ENCODE measurements around the gene MYLK4.

Gene MYLK4

DNA sequence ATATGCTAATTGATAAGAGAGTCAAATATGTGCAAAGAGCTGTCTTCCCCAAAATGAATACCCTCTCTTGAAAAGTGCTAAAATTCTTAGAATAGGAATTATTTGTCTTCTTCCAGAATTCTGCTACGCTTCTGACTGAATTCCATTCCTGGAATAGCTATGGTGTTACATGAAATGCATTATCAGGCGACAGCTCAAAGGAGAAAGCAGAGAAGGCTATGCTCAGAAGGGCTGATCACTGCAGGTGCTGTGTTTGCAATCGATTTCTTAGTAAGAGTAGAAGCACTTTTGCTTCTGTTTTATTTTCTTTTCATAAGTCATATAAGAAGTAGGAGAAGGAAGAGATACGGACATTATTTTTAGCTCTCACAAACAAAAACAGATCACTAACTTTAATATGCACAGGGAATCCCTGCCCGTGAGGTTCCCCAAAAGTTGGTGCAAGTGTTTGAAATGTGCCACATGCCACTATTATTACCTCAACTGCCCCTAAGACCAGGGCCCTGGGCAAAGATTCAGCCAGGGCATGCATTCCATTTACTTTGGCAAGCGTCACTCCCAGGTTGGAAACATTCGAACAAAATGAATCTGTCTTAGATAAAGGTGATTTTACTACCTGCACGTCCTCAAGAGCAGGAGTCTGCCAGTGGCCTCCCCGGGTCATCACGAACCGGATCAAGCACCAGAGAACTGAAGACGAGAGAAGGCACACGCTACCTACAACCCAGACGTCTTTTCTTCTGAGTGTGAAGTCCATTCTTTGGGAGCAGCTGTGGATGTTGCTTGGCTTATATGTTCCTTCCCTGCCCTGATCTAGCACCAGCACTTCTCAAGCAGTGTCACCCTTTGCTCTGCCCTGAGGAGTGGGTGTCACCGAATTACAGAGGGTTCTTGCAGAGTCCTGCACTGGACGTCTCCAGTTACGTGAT lies 7.2 kb downstream of the MYLK4 start:
- Histone ChIP-seq H3K36me3 (replicated peaks) (no peaks in the 10 kb centered on the region), H3K4me1 (peaks cover 10% of the 10 kb centered on the region), H3K4me3 (no peak overlapping the region), H3K27me3 (ENCODE audit: low read depth) (no peaks in the 10 kb centered on the region), H3K9me3 (no peaks in the 10 kb centered on the region)
- in situ Hi-C loops (cut with MboI; ENCODE audit: low sequenced_read_pairs), result loop anchor here (25.0 kb wide), 1 partner anchor 1156 kb away; no protein-coding TSS in a partner anchor
- DNase-seq (ENCODE audit: low spot score in 2 of 2), result no peak

DNA sequence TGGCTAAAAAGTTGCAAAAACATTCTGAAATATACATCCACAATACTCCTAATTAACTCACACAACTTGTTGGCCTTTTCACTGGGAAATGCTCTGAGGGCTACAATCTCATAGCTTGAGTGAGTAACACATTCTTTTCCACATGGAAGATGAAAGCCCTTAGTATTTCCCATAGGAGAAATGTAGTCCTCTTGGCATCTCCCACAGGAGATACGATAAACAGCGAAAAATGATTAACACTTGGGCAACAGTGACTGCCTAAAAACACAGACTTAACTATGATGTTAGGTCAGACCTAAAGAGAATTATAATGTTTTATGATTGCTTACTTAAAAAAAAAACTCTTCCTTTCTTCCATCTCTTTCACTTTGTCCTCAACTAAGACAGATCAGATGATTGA lies 9.0 kb downstream of the MYLK4 start:
- H3K4me1 ChIP-seq, result peaks cover 9% of the 10 kb centered on the region
- in situ Hi-C loops (cut with MboI; ENCODE audit: low sequenced_read_pairs), result loop anchor here (25.0 kb wide), 1 partner anchor 1154 kb away; no protein-coding TSS in a partner anchor
- H3K27me3 ChIP-seq (ENCODE audit: low read depth), result no peaks in the 10 kb centered on the region
- no peak overlapping the region for H3K4me3 ChIP-seq
- no peaks in the 10 kb centered on the region for H3K9me3 ChIP-seq
- no peaks in the 10 kb centered on the region for H3K36me3 ChIP-seq (replicated peaks)
- no peak for DNase-seq (ENCODE audit: low spot score in 2 of 2)

DNA sequence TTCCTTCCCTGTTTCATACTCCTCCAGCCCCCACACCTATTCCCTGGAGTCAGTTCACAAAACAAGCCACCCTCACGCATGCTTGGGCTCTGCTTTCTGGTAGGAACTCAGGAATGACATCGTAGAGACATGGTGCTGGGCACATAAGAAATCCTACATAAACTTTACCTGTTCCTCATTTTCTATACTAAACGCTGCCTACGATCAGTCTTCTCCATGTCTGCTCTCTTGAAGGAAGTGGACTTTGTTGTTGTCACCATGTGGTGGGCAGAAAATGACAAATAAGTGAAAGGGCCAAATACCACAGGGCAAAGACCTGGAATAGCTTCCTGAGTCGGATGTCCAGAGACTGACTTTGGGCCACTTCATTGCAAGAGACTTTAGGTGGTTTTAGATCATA lies 10.1 kb downstream of the MYLK4 start:
- in situ Hi-C loops (cut with MboI; ENCODE audit: low sequenced_read_pairs), result loop anchor here (25.0 kb wide), 1 partner anchor 1153 kb away; no protein-coding TSS in a partner anchor
- DNase-seq (ENCODE audit: low spot score in 2 of 2), result no peak
- no peaks in the 10 kb centered on the region for H3K27me3 ChIP-seq (ENCODE audit: low read depth)

DNA sequence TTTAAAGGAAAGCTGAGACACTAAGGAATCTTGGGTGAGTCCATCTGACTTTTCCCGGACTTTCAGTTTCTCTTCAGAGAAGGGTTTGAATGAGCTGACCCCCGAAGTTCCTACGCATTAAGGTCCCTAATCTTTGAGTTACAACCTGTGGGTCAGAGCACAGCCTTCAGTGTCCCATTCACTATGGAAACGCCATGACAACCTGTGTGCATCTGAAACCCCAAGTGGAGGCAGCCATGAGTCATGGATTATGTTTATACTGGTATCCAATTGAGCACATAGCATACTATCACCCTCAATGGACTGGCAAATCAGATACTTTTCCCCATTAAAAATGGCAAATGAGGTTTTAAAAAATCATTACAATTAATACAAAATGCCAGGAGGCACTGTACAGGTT lies 11.4 kb downstream of the MYLK4 start:
- in situ Hi-C loops (cut with MboI; ENCODE audit: low sequenced_read_pairs), result loop anchor here (25.0 kb wide), 1 partner anchor 1152 kb away; no protein-coding TSS in a partner anchor

More for the DNA sequence above, 10.1 kb downstream of the MYLK4 start:
- Histone ChIP-seq H3K9me3 (no peaks in the 10 kb centered on the region), H3K4me3 (no peak overlapping the region), H3K4me1 (0 out of 2 replicates have a peak, but pooled peaks cover 4% of the 10 kb centered on the region), H3K36me3 (replicated peaks) (no peaks in the 10 kb centered on the region)

DNA sequence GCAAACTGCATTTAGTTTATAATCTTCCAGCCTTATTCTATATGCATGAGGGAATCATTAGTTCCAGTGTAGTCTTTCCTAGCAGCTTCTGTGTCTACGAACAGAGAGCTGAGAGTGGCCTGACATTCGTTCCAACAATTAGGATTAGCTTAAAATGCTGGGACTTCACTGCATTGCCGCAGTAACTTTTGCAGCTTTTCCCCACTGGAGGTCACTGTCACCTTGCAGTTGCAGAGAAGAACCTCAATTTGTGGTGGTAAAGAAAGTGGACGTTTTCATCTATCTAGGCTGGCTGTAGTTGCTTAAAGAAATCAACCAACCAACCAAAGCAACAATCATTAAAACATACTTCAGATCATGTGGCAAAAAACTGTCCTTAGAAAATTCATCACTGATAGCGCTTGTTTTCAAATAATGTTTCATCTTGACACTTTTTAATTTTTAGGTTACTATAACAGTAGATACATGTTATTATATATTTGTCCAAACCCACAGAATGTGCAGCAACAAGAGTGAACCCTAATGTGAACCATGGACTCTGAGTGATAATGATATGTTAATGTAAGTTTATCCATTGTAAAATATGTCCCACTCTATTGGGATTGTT lies 12.2 kb downstream of the MYLK4 start:
- H3K4me3 ChIP-seq, result no peak overlapping the region
- no peaks in the 10 kb centered on the region for H3K9me3 ChIP-seq
- DNase-seq (ENCODE audit: low spot score in 2 of 2), result peak; percentile 79
- in situ Hi-C loops (cut with MboI; ENCODE audit: low sequenced_read_pairs), result loop anchor here (25.0 kb wide), 1 partner anchor 1151 kb away; no protein-coding TSS in a partner anchor
- H3K27me3 ChIP-seq (ENCODE audit: low read depth), result no peaks in the 10 kb centered on the region
- H3K36me3 ChIP-seq (replicated peaks), result no peaks in the 10 kb centered on the region
- 0 out of 2 replicates have a peak, but pooled peaks cover 4% of the 10 kb centered on the region for H3K4me1 ChIP-seq

More for the DNA sequence above, 11.4 kb downstream of the MYLK4 start:
- Histone ChIP-seq H3K9me3 (no peaks in the 10 kb centered on the region), H3K36me3 (replicated peaks) (no peaks in the 10 kb centered on the region), H3K4me3 (no peak overlapping the region), H3K27me3 (ENCODE audit: low read depth) (no peaks in the 10 kb centered on the region), H3K4me1 (0 out of 2 replicates have a peak, but pooled peaks cover 4% of the 10 kb centered on the region)
- DNase-seq (ENCODE audit: low spot score in 2 of 2), result no peak

DNA sequence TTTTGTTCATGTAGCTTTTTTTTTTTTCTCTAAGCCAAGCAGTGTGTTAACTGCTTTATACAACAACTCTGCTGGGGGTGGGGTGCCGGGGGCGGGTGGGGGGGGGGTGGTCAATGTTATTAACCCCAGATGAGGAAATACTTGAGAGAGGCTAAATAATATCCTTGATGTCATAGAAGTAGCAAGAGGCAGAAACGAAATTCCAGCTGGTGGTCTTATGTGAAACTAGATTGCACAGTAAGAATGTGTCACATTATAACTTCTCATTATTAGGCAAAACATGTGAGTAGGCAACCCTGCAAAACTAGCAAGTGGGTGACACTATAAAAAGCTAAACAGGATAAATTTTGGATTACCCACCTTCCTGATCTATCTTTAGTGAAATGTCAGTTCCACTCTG lies 12.8 kb downstream of the MYLK4 start:
- Histone ChIP-seq H3K27me3 (ENCODE audit: low read depth) (no peaks in the 10 kb centered on the region), H3K9me3 (no peaks in the 10 kb centered on the region), H3K4me1 (0 out of 2 replicates have a peak, but pooled peaks cover 4% of the 10 kb centered on the region), H3K36me3 (replicated peaks) (no peaks in the 10 kb centered on the region), H3K4me3 (no peak overlapping the region)
- no peak for DNase-seq (ENCODE audit: low spot score in 2 of 2)
- in situ Hi-C loops (cut with MboI; ENCODE audit: low sequenced_read_pairs), result loop anchor here (25.0 kb wide), 1 partner anchor 1151 kb away; no protein-coding TSS in a partner anchor

DNA sequence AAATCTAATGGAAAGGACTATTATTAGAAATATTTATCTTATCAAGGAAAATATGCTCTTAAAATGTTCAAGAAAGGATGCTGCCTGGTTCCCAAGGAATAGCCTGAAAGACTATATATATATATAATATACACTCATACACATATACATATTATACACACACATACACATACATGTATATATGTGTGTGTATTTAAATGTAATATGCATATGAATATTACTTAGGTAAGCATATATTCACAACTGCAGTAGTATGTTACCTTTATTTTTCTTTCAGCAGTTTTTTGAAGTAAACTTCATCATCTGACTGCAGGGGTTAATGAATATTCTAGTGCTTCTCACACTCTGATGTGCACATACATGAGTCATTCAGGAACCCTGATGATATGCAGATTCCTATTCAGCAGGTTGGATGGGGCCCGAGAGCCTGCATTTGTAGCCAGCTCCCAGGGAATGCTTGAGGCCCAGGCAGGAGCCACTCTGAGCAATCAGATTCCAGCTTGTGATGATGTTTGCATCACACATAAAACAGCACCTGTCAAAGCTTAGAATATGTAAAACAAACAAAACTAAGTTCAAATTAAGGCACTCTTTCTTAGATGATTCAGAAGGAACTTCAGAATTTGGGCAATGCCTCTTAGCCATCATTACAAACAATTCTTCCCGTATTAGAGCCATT lies 16.1 kb downstream of the MYLK4 start:
- no peak for DNase-seq (ENCODE audit: low spot score in 2 of 2)
- Histone ChIP-seq H3K9me3 (no peaks in the 10 kb centered on the region), H3K27me3 (ENCODE audit: low read depth) (no peaks in the 10 kb centered on the region), H3K36me3 (replicated peaks) (no peaks in the 10 kb centered on the region), H3K4me1 (0 out of 2 replicates have a peak, but pooled peaks cover 4% of the 10 kb centered on the region), H3K4me3 (no peak overlapping the region)
- in situ Hi-C loops (cut with MboI; ENCODE audit: low sequenced_read_pairs), result loop anchor here (25.0 kb wide), 1 partner anchor 1147 kb away; no protein-coding TSS in a partner anchor

DNA sequence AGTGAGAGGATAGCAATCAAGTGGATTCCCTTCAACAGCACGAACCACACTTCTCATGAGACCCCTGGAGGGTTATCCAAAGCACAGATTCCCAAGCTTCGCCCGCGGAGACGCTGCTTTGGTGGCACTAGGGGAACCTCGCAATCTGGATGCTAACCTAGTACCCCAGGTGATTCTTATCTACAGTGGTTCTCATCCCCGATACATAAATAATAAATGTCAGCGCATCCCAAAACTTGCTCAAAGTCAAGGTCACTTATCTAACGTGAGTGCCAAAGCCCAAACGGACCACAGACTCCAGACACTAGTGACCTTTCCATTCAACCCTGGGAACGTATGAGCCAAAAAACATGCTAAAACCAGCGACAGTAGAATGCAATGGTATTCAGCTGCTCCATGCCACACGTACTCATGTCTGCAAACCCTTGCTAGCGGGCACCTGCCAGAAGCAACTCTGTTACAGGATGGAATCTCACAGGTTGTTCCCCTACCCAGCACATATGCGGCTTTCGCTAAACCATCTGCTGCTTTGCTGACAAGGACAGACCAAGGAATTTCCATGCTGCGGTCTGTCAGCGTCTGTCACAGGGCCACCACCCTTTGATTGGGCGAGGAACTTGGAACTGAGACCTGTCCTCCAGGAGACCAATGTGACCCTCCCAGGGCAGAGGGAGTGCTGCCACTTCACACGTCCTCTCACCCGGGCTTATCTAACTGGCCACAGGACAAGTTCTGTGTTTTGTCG lies 16.8 kb downstream of the MYLK4 start:
- no peaks in the 10 kb centered on the region for H3K9me3 ChIP-seq
- no peak for DNase-seq (ENCODE audit: low spot score in 2 of 2)
- H3K36me3 ChIP-seq (replicated peaks), result no peaks in the 10 kb centered on the region
- no peaks in the 10 kb centered on the region for H3K27me3 ChIP-seq (ENCODE audit: low read depth)
- in situ Hi-C loops (cut with MboI; ENCODE audit: low sequenced_read_pairs), result loop anchor here (25.0 kb wide), 1 partner anchor 1147 kb away; no protein-coding TSS in a partner anchor
- H3K4me1 ChIP-seq, result 0 out of 2 replicates have a peak, but pooled peaks cover 4% of the 10 kb centered on the region
- H3K4me3 ChIP-seq, result no peak overlapping the region

DNA sequence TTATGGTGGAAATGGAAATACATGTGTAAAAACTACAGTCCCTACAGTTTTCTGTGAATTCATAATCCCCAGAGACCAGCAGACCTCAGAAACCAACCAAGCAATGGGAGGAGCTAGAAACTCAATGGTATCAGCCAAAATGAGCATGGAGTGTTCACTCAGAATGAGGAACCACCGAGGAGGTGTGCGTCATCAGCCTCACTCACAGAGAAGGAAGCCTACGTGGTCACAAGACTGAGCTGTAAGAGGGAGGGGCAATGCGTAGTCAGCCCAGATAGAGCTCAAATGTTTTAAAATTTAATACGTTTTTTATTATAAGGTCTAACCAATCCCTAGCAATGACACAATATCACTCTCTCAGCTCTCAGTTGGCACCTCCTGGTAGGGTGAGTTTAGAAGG lies 17.4 kb downstream of the MYLK4 start:
- Histone ChIP-seq H3K27me3 (ENCODE audit: low read depth) (no peaks in the 10 kb centered on the region), H3K4me1 (0 out of 2 replicates have a peak, but pooled peaks cover 4% of the 10 kb centered on the region), H3K4me3 (no peak overlapping the region), H3K9me3 (no peaks in the 10 kb centered on the region), H3K36me3 (replicated peaks) (no peaks in the 10 kb centered on the region)
- DNase-seq (ENCODE audit: low spot score in 2 of 2), result no peak
- in situ Hi-C loops (cut with MboI; ENCODE audit: low sequenced_read_pairs), result loop anchor here (25.0 kb wide), 1 partner anchor 1146 kb away; no protein-coding TSS in a partner anchor

DNA sequence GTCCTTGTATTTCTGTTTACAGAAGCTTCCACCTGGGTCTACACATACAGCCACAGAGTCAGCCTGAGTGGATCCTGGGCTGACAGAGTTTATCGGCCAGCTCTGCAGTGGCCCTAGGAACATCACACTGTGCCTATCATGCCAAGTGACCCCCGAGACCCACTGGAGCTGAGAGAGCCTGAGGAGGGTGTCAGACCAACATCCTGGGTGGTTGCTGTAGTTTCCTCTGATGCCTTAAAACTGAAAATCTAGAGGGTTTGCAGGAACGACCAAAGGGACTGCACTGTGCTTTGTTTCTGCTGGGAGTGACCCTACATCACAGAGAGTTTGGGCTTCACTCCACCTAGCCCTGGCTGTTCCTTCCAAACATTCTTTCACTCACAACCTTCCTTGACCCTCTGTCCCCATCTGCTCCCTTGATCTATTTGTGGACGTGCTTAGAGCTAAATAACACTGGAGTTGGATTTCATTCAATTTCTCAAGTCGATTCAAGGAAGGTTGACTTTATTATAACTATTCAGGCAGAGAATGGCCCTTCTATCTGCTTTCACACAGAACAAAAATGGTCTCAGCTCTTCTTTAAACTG lies 18.1 kb downstream of the MYLK4 start:
- in situ Hi-C loops (cut with MboI; ENCODE audit: low sequenced_read_pairs), result loop anchor here (25.0 kb wide), 1 partner anchor 1145 kb away; no protein-coding TSS in a partner anchor
- Histone ChIP-seq H3K27me3 (ENCODE audit: low read depth) (no peaks in the 10 kb centered on the region), H3K36me3 (replicated peaks) (no peaks in the 10 kb centered on the region), H3K4me1 (no peaks in the 10 kb centered on the region), H3K9me3 (no peaks in the 10 kb centered on the region), H3K4me3 (no peak overlapping the region)
- no peak for DNase-seq (ENCODE audit: low spot score in 2 of 2)

DNA sequence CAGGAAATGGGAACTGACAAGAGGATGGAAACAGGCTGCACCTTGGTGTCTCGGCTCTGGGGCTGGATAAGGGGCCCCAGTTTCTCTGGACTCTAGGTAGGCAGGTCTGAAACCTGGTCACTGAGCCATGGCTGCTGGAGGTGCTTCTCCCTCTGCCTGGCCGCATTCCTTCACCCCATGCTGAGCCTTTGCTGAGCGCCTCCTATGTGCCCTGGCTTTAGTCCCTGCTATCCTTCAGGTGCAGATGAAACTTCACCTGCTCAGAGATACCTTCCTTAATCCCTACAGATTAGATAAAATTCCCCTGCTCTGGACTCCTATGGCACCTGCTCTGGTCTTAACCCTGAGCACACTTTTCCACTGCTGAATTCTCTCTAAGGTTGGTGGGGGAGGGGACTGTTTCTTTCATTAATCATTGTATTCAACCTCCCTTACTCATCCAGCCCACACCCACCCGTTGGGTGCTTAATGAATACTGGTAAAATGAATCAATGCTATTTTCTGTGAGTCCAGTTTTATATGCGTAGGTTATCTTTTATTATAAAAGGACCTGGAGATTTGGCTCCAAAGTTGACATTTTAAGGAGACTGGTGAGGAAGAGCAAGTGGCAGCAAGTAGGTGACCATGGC lies 19.3 kb downstream of the MYLK4 start:
- Histone ChIP-seq H3K36me3 (replicated peaks) (no peaks in the 10 kb centered on the region), H3K9me3 (no peaks in the 10 kb centered on the region), H3K4me3 (no peak overlapping the region), H3K4me1 (no peaks in the 10 kb centered on the region), H3K27me3 (ENCODE audit: low read depth) (no peaks in the 10 kb centered on the region)
- in situ Hi-C loops (cut with MboI; ENCODE audit: low sequenced_read_pairs), result loop anchor here (25.0 kb wide), 1 partner anchor 1144 kb away; no protein-coding TSS in a partner anchor
- DNase-seq (ENCODE audit: low spot score in 2 of 2), result no peak

Measured in HAP-1 (cell line).